HL-60/S4 treated with phorbol 12-myristate 13-acetate at 8.2 ng/mL for 4 days and 3 days (cell line): Measurements from ENCODE around the gene GMEB2.

Experiments used
- in situ Hi-C: fragments of 300-500 bp; cut with MboI; formaldehyde crosslinking; loops from 2 replicates; pipeline ENCODE4 v1.15.0; 2022; ENCODE audit warnings: low sequenced_read_pairs

Gene GMEB2

DNA sequence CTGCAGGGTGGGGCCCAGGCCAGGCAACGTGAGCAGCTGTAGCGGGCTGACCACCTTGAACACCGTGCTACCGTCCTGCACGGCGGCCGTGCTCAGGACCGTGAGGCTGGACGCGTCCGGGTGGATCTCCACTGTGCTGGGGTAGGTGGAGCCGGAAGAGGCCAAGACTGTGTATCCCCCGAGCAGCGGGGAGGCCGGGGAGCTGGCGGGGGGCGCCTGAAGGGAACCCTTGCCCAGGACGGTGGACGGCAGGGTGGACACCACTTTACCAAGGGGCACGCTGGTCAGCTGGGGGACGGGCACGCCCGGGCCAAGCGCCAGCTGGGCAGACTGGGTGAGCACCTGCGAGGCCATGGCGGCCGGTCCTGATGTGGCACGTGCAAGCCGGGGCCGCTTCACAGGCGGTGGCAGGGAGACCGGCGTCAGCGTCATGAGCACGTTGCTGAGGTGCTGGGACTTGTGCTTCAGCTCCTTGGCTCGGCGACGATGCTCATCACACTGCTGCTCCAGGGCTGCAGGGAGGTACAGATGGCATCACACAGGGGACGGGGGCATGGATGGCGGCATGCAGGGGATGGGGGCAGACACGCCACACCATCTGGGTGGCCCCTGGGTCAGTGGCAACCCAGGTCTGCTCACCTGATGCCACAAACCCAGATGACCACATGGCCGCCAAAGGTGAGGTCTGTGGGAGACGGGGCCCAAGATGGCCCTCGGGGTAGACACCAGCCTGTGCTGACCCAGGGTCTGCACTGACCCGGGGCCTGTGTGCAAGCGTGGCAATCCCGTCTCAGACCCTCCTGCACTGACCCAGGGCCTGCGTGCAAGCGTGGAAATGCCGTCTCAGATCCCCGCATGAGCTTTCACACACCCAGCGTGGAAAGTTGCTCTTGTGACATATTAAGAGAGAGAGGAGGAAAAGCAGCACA lies 36.4 kb downstream of the GMEB2 start:
- in situ Hi-C loops: no loop called here

DNA sequence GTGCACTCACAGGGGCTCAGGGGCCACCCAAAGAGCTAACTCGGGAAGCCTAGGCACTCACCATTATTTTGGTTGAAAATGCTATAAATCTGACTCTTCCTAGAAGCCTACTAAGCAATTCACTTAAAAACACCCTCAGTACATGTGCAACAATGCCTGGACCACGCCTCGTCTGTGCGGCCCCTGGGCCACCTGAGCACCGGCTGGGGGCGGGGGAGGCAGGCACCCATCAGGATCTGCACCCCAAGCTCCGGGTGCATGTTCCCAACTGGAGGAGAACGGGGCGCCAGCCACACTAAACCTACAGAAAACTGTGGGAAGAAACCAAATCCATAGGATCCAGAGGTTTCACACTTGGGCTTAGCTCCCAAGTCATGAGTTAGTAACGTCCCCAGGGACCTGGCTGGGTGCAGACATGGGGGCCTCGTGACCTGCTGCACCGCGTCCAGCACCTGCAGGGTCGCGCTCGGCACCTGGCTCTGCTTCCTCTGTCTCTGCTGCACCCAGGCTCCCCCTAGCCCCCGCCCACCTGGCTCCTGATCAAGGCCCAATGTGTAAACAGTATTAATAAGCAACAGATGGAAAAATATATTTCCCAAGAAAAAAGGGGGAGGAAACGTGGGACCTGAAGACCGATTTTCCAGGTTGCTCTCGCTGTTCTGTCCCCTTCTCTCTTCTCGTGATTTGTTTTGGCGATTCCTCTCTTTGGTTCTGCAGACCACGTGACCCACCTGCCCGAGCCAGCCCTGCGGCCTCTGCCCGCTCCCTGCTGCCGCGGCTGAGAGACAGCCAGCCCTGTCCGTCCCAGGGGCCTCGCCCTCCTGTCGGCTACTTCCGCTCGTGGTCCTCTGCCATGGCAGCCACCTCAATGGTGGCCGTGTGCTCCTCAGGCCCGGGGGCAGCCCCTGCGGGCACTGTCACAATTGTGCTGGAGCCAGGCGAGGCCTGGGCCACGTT lies 37.4 kb downstream of the GMEB2 start:
- in situ Hi-C loops: no loop called here

DNA sequence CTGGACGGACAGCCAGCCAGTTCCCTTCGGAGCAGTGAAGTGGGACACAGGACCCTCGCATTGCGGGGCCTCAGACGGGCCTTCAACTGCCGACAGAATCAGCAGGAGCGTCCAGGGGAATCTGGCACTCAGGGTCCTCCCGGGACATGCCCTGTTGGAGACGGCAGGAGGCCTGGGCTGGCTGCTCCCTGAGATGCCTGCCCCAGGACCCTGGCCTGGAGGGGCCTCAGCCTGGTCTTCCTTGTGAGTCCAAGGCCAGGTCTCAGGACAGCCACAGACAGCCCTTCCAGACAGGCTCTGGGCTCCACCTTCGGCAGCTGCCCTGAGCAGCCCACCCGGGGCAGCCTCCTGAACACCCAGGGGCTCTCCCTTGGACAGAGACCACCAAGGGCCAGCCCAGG lies 38.3 kb downstream of the GMEB2 start:
- in situ Hi-C loops: no loop called here

DNA sequence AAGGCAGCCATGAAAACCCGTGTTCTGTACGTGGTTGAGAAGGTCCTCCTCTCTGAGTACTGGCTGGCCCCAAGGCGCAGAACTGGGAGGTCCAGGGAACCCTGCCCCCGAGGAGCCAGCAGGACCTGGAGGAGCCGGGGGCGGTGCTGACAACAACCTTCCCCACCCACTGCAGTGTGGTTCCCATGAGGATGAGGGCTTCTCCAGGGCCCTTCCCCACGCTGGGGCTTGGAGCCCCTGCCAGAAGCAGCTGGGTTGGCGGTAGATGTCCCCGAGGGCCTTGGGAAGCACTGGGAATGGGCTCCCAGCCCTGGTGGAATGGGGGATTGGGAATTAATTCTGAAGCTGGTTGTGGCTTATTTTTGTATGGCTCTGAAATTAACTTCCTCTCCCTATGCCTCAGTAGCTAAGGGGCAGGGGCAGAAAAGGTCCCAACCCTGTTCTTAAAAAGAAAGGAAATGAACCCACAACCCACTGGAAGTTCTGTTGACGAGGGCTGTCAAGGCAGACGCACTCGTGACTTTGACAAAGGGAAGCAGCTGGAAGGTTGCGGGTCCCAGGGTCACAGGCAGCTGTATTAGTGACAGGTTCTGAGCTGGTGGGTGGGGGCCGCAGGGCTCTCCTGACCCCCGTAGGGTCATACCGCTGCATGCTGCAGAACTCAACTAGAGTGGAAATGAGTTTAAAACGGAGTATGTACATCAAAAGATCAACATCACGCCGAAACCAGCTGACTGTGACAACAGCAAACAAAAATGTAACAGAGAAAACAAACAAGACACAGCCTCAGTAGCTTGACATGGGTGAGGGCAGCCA lies 38.9 kb downstream of the GMEB2 start:
- in situ Hi-C loops: no loop called here

DNA sequence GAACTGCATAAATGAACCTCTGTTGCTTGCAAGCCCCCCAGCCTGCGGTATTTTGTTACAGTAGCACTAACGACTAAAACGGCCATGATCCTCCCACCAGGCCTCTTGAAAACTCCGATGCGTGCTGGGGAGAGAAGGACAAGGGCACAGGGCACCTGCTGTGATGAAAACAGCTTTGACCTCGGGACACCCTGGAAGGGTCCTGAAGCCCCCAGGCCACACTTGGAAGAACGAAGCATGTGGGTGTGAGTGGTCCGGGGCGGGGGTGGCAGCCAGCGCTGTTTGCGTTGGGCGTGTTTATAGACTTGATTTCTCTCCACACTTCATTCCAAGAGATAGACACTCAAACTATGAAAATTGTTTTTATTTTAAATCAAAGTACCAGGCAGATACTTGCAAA lies 39.6 kb downstream of the GMEB2 start:
- in situ Hi-C loops: no loop called here

DNA sequence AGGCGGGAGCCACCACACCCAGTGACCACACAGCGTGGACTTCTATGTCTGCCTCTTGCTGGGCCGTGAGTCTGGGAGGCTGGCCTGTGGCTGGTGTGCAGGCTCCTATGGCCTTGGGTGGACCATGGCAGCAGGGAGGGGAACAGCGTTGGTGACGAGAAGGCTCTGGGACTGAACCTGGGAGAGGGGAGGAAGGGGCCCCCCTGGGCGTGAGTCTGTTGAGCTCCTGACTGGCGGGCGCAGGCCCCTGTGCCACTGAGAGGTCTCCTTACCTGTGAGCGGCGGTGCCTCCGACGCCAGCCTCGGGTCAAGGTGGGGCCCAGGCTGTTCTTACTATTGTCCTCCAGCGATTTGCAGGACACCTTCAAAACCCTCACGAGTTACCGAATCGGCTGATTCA lies 40.1 kb downstream of the GMEB2 start:
- in situ Hi-C loops: no loop called here

DNA sequence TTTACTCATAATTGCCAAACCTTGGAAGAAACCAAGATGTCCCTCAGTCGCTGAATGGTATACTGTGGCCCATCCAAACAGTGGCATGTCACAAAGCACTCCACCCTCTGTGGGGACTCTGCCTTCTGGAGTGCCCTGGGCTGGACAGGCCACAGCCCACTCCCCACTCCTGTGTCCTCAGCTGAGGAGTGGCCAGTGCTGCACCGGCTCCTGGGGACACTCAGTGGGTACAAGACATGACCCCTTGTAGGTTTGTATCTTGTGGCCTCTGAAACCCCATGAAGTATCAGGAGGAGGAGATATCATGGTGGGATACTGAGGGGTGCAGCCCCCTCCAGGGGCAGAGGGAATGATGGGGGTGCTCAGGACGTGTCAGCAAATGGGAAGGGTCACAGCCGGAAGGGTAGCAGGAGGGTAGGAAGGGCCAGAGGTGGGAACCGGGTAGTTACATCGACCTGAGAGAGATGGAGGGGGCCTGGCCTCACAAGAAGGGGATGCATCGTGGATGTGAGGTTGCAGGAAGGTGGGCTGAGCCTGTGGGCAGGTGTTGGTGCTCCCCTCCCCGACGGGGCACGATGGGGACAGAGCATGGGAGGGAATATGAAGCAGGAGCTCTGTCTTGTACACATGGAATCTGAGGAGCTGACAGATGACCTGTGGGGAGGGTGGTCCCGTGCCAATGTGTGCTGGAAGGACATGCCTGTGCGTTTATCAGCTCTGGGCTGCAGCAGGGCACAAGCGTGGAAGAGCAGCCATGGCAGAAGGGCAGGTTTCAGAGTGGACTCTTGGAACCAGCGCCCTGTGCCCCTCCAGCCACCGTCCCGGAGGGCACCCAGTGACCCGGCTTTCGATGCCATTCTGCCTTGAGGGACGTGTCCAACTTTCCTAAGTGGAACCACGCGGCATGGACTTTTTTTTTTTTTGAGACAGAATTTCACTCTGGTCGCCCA lies 41.0 kb downstream of the GMEB2 start:
- in situ Hi-C loops: no loop called here

DNA sequence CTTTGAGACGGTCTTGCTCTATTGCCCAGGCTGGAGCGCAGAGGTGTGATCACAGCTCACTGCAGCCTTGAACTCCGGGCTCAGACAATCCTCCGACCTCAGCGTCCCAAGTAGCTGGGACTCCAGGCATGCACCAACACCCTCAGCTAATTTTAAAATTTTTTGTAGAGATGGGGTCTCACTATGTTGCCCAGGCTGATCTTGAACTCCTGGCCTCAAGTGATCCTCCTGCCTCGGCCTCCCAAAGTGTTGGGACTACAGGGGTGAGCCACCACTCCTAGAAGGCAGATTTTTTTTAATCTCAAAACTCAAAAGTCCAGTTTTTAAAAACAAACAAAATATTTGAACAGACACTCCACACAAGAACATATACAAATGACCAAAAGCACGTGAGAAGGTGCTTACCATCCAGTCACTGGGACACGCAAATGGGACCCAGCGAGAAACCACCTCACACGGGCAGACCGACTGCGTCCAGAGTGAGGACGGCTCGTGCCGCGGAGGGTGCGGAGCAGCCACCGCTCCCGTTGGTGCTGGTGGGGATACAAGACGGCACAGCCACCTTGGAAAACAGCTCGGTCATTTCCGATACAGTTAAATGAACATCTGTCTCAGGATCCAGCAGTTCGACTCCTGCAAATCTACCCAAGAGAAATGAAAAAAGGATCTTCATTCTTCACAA lies 44.4 kb downstream of the GMEB2 start:
- in situ Hi-C loops: no loop called here

DNA sequence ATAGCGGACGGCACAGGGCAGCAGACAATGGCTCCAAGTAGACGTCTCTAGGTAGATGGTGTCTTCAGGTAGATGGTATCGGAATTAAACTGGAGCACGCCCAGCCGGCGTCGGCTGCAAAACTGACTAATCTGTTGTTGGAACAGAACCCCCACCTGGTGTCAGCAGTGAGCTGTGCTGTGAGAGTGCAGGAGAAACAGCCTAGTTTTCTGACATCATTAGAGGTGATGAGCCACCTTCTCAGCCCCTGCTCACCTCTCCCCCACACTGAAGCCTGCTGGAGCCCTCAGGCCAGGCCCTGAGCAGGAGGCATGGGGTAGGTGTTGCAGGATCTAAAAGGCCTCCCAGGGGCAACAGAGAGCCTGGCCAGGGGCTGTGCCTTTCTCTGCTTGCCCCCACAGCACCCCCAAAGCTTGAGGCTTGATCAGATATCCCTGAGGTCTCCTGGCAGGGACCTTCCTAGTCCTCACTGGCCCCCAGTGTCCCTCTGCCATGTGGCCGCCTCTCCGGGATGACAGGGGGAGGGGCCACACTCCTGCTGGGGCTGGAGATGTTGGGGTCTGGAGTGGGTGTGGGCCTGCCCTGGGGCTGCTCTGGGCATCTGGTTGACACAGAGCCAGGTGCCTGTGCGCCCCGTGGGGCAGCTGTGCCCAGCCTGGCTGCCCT lies 46.0 kb downstream of the GMEB2 start:
- in situ Hi-C loops: no loop called here

DNA sequence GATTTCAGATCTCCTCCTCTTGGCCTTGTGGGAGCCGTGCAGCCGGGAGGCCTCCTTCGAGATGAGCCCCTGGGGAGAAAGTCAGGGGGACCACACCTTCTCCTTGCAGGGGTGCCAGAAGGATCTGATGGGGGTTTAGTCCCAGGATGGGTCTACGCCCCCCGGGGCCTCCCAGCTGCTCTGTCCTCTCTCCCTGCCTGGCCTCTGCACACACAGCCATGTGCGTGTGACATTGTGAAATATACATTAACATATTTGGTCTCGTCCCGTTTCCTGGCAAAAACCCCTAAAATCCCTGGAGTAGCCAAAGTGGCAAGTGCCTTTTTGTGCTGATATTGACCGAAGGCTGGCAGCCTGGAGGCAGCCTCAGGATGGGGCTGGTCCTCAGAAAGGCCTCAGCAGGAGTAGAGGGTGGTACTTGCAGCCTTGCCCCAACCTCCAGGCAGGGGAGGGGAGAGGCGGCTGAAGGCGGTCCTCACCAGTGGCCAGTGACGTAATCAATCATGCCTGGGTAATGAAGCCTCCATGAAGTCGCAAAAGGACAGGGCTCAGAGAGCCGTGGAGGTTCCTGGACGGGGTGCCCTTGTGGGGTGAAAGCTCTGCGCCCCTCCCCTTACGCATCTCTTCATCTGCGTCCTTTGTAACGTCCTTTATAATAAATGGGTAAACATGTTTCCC lies 47.7 kb downstream of the GMEB2 start:
- in situ Hi-C loops: no loop called here

DNA sequence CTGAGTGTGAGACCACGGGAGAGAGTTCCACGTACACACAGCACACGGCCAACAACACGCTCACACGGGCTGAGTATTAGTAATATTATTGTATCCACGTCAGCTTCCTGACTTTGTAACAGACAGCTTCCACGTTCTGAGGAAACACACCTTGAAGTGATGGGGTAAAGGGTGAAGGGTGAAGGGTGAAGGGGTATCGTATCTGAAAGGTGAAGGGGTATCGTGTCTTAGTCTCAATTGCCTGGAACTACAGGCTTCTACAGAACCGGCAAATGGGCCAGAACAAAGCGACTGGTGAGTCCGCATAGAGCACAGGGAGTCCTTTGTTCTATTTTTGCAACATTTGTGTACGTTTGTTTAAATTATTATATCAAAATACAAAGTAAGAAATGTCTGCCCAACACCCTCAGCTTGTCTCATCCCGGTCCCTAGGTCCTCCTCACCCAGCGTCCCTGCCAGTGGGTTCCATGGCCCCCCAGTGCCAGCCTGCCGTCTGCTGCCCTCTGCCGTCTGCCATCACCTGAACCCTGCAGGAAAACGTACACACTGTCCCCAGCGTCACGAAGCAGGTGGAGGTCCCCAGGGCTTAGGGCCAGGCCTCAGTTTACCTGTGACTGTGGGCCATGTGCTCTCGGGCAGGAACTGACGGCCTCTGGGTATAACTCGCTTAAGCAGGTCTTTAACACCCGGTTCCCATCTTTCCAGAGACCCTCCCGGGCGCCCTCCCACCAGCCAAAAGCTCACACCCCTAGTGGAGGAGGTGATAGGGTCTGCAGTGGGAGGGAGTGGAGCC lies 48.5 kb downstream of the GMEB2 start:
- in situ Hi-C loops: no loop called here

DNA sequence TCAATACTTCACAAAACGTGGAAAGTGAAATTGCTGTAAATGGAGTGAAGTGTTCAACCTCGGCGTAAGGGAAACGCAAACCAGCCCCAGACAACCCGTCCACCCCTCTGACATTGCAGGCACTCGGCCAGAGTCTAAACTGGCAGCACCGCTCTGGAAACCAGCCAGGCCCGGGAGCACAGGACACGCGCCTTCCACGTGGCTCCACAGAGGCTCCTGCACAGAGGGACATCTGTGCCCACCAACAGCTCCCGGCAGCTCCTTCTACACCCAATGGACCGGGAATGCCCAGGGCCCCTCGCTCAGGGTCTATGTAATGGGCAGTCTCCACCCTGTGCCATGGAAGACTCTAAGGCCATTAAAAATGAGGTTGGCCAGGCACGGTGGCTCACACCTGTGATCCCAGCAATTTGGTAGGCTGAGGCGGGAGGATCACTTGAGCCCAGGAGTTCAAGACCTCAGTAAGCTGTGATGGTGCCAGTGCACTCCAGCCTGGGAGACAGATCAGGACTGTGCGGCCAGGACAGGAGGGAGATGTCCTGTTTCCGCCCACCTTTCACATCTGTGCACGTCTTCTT lies 49.5 kb downstream of the GMEB2 start:
- in situ Hi-C loops: no loop called here

DNA sequence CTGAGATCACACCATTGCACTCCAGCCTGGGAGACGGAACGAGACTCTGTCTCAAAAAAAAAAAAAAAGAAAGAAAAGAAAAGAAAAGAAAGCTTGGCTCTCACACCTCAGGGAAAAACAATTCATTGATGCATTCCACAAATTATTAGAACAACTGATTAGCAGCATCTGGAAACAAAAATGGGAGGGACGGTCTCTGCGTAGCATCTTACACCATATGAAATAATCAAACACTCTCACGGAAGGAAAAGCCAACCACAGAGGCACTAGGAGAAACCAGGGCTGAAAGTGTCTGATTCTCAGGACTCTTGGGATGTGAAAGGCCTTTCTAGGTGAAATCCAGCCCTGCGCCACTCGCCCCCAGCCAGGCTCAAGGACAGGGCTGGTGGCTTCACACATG lies 50.6 kb downstream of the GMEB2 start:
- in situ Hi-C loops: no loop called here

DNA sequence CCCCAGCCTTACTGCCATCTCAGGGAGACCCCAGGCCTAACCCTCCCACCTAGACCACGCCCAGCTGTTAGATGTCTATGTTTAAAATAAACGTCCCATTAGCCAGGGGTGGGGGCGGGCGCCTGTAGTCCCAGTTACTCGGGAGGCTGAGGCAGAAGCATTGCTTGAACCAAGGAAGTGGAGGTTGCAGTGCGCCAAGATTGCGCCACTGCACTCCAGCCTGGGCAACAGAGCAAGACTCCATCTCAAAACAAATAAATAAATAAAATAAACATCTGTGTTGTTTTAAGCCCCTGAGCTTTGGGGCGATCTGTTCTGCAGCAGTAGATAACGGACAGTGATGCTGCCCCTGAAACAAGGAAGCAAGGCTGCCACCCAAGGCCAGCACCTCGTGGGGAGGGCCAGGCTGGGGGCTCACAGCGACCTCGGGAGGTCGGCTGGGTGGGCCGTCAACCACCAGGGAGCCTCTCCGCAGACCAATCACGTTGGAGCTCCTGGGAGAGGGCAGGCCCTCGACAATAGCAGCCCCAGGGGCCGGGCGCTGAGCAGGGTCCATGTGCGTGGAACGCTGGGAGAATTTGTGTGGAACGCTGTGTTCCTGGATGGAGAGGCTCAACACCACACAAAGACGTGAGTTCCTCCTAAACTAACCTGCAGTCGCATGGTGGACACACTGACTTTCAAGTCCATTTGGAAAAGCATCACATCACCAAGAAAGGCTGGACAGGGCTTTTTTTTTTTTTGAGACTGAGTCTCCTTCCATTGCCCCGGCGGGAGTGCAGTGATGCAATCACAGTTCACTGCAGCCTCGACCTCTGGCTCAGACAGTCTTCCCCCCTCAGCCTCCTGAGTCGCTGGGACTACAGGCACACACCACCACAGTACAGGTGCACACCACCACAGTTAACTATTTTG lies 51.8 kb downstream of the GMEB2 start:
- in situ Hi-C loops: no loop called here

DNA sequence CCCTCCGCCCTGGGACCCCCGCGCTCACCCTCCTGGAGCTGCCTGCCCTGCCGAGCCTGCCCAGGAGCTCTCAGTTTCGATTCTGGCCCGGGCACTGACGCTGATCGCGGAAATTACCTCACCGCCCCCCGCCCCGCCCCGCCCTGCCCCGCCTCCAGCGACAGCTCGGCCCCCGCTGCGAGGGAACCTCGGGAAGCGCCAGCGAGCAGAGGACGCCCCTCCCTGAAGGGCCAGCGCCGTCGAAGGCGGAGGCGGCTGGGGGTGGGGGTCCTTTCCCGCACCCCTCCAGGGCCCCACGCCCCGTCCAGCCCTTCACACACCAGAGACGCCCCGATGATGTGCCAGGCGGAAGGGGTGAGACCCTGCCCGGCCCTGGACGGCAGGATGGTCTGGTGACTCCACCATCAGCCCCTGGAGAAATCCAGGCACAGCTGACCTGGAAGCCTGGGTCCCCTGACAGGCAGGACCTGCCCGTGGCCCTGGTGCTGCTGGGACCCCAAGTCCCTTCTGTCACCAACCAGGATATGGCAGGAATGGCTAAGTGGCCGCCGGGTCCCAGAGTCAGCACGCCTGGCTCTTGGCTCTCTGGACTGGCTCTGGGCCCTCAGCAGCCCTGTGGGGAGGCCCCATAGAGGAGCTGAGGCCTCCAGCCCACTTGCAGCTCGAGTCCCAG lies 52.6 kb downstream of the GMEB2 start, which contains the start of gene HELZ2:
Gene HELZ2, minus strand, starts transcription at position 84 of the 673 bp plus-strand sequence. CDS start 1,854 bp downstream, outside the sequence.
- in situ Hi-C loops: no loop called here
